Stimulated activated effector memory CD8-positive, alpha-beta T cell treated with anti-CD3 and anti-CD28 coated beads, Interleukin-12 subunit alpha, Interleukin-12 subunit beta, amount 100 ng/mL, for 72 hours (primary cell): ENCODE results near the gene PIK3C2G.
"Not testable (repeated sequence)": the region's sequence is repeated elsewhere in the genome, so short reads cannot be mapped to it uniquely, and the experiment has no call there.

ENCODE experiments used
- ATAC-seq: fragments of 150-1000 bp; cut with Tn5 transposase; 2 replicates; pipeline ENCODE4 v1.10.0; 2021
- DNase-seq, 2 donors: peaks; one replicate each; pipeline ENCODE4 v3.0.0; 2021 to 2022; ENCODE audit warnings: low spot score in 2 of 2
- H3K27ac Mint-ChIP-seq: one replicate; pipeline ENCODE4 v1.8.0; 2022; ENCODE audit warnings: mild to moderate bottlenecking, mixed read lengths
- H3K36me3 Mint-ChIP-seq: one replicate; pipeline ENCODE4 v1.8.0; 2022; ENCODE audit warnings: mild to moderate bottlenecking, mixed read lengths
- H3K4me1 Mint-ChIP-seq: one replicate; pipeline ENCODE4 v1.8.0; 2022; ENCODE audit warnings: mixed read lengths
- H3K4me3 Mint-ChIP-seq: one replicate; pipeline ENCODE4 v1.8.0; 2022; ENCODE audit warnings: mild to moderate bottlenecking, mixed read lengths
- H3K9me3 Mint-ChIP-seq: one replicate; pipeline ENCODE4 v1.8.0; 2022; ENCODE audit warnings: mixed read lengths

PIK3C2G gene

DNA sequence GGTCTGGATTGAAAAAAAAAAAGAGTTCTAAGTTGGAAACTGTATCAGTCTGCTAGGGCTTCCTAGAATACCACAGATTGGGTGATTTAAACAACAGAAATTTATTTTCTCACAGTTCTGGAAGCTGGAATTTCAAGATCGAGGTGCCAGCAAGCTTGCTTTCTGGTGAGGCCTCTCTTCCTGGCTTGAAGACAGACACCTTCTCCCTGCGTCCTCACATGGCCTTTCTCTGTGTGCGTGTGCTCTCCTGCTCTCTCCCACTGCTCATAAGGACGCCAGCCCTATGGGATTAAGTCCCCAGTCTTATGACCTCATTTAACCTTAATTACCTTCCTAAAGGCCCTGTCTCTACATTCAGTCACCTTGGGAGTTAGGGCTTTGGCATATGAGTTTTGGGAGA is 215.5 kb downstream of the PIK3C2G start:
- DNase-seq (no peak), ATAC-seq (no peak)
- Mint-ChIP-seq H3K4me1 (no peaks in the 10 kb centered on the region), H3K36me3 (no peaks in the 10 kb centered on the region), H3K9me3 (peaks cover 9% of the 10 kb centered on the region), H3K4me3 (no peak overlapping the region), H3K27ac (no peak overlapping the region)

DNA sequence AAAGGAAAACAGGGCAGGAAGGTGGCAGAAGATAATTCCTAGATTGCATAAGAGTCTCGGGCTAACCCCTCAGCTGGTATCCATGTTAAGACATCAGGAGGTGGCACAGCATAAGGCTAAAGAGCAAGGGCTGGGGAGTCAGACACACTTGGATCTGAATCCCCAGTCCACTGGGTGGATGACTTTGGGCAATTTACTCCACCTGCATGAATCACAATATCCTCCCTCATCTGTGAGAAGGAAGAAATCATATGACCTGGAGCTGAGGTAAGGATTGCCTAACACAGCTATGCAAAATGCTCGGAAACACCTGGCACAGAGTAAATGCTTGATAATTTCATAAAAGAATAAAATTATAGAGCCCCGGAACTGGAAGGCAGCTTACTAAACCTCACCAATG is 217.9 kb downstream of the PIK3C2G start:
- Mint-ChIP-seq H3K4me3 (no peak overlapping the region), H3K9me3 (peaks cover 9% of the 10 kb centered on the region), H3K27ac (no peak overlapping the region), H3K4me1 (no peaks in the 10 kb centered on the region), H3K36me3 (no peaks in the 10 kb centered on the region)
- ATAC-seq (no peak), DNase-seq (no peak)

DNA sequence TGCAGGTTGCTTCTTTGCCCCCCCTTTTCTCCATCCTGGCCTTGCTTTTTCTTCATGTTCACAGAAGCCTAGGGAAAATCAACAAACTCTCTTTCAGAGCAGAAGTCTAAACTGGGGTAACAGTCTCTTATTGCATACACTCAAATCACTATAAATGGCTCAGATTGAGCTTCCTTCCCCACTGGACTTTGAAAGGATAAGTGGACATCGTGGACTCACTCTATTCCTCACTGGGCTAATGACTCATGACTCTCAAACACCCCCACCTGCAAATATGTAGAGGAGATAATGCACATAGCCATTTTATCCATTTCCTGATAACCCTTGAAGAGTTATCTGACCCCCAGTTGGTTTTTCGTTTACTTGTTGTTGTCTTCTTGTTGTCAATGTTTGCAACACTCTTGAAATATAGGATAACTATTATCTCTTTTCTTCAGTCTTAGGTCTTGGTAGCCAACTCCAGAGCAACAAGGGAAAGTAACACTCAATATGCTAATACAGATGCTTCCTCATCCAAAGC is 221.3 kb downstream of the PIK3C2G start:
- no peak overlapping the region for H3K4me3 Mint-ChIP-seq
- ATAC-seq (no peak), DNase-seq (no peak)
- H3K9me3 Mint-ChIP-seq, result peaks cover 8% of the 10 kb centered on the region
- H3K27ac Mint-ChIP-seq, result no peak overlapping the region
- H3K36me3 Mint-ChIP-seq, result no peaks in the 10 kb centered on the region
- H3K4me1 Mint-ChIP-seq, result no peaks in the 10 kb centered on the region

DNA sequence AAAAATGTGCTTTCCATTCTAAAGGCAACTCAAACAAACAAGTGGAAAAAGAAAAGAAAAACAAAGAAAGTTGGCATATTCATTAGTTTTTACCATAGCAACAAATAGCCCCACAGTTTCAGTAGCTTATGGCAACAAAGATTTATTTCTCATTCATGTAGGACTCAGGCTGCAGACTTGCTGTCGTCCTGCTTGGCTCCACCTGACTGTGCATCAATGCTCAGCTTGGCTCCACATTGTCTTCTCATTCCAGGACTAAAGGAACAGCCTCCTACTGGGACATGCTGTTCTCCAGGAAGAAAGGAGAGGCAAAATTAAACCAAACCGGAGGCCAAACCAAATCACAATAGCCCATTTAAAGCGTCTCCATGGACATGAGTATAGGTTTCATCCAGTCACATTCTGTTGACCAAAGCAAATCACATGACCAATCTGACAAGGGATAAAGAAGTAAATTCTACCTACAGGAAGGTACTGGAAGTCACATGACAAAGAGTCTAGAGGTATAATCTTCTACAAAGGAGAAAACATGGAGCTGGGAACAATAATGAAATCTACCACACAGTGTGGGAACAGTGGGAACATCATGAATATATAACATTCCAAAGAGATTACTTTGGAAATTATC is 222.5 kb downstream of the PIK3C2G start:
- Mint-ChIP-seq H3K27ac (no peak overlapping the region), H3K4me1 (no peaks in the 10 kb centered on the region), H3K36me3 (no peaks in the 10 kb centered on the region), H3K9me3 (peaks cover 8% of the 10 kb centered on the region), H3K4me3 (no peak overlapping the region)
- no peak for DNase-seq
- no peak for ATAC-seq

DNA sequence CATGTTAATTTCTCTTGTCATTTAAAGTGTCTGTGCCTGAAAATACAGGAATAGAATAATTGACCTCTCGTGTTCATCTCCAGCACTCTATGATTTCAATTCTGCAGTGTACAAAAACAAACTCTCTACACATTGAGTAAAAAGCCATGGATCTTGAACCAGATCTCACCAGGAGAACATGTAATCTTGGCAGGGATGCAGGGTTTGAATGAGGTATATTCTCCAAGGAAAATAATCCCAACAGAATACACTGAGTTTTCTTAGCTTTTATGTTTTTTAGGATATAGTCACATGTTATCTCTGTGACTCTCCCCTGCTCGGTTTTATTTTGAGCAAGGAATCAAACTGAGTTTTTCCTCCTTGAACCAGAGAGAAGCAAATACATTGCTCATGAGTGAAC is 224.7 kb downstream of the PIK3C2G start:
- no peak for ATAC-seq
- H3K4me3 Mint-ChIP-seq, result no peak overlapping the region
- no peaks in the 10 kb centered on the region for H3K4me1 Mint-ChIP-seq
- peaks cover 7% of the 10 kb centered on the region for H3K9me3 Mint-ChIP-seq
- H3K36me3 Mint-ChIP-seq, result no peaks in the 10 kb centered on the region
- no peak for DNase-seq
- no peak overlapping the region for H3K27ac Mint-ChIP-seq

DNA sequence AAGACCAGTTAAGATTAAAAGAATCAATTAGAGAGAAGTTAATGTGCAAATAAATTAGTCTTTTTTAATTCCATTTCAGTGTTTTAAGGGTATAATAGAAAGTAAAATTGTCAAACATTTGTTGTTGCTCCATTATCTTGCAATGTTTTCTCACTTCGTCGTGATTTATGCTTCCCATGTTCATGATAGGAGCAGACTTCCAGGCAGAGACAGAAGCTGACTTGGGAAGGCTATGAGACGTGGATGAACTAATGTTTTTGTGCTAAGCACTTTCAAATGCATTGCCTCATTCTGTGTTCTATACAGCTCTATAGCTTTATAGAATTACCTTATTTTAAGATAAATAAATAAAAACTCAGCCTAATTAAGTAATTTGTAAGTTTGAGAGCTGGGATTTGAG is 226.2 kb downstream of the PIK3C2G start:
- no peak for DNase-seq
- no peak for ATAC-seq
- H3K4me3 Mint-ChIP-seq, result no peak overlapping the region
- H3K4me1 Mint-ChIP-seq, result no peaks in the 10 kb centered on the region
- H3K27ac Mint-ChIP-seq, result no peak overlapping the region
- H3K9me3 Mint-ChIP-seq, result peaks cover 7% of the 10 kb centered on the region
- no peaks in the 10 kb centered on the region for H3K36me3 Mint-ChIP-seq

DNA sequence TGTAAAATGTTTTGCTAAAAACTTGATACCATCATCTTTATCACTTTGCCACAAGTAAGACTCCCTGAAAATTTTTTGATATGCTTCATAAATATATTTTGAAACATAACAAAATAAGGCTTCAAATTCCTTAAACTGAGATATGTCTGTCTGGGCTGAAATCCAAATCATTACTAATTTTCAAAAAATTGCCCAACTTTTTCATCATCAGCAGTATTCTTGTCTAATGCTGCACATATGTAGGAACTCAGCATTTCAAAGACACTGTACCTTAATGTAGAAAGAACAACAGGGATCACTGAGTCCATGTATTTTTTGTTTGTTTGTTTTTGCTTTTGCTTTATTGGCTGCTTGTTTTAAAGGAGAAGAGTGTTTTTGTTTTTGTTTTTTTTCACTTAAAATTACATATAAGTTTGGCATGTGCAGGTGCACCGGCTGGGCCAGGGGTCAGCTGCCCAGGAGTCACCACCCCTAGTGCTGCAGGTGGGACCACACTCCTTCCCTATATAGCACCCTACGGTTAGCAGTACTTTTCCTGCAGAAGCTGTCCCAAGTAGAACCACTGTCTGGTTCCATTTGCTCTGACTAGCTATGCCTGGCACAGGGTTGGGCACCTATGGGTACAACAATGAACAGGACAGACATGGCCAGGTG is 231.2 kb downstream of the PIK3C2G start:
- Mint-ChIP-seq H3K27ac (no peak overlapping the region), H3K9me3 (peaks cover 5% of the 10 kb centered on the region), H3K4me1 (no peaks in the 10 kb centered on the region), H3K36me3 (no peaks in the 10 kb centered on the region), H3K4me3 (no peak overlapping the region)
- ATAC-seq, result no peak
- DNase-seq, result no peak

DNA sequence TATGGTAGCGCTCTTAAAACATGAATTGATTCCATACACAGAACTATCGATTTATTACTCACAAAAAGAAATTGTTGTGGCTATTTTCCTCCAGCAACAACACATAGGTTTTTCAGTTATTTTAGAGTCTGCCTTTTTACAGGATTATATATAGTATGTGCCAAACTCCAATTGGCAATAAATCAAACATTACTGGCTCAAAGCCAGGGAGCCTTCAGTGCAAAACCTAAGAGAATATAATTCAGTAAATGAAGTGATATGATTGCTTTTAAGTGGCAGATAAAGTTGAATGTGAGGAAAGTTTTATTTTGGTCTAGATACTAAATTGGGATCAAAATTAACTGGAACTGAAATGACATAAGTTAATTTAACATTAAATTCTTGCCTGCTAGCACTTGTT is 234.8 kb downstream of the PIK3C2G start:
- Mint-ChIP-seq H3K27ac (no peak overlapping the region), H3K4me1 (no peaks in the 10 kb centered on the region), H3K4me3 (no peak overlapping the region), H3K36me3 (no peaks in the 10 kb centered on the region), H3K9me3 (peaks cover 3% of the 10 kb centered on the region)
- ATAC-seq, result no peak
- no peak for DNase-seq

DNA sequence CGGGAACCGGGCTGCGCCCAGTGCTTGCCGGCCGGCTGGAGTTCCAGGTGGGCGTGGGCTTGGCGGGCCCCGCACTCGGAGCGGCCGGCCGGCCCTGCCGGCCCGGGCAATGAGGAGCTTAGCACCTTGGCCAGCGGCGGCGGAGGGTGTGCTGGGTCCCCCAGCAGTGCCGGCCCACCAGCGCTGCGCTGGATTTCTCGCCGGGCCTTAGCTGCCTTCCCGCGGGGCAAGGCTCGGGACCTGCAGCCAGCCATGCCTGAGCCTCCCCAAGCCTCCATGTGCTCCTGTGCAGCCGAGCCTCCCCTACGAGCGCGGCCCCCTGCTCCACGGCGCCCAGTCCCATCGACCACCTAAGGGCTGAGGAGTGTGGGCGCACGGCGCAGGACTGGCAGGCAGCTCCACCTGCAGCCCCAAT is 238.8 kb downstream of the PIK3C2G start:
- not testable (repeated sequence) for H3K36me3 Mint-ChIP-seq, H3K27ac Mint-ChIP-seq, H3K4me1 Mint-ChIP-seq, H3K4me3 Mint-ChIP-seq, DNase-seq, H3K9me3 Mint-ChIP-seq, ATAC-seq

DNA sequence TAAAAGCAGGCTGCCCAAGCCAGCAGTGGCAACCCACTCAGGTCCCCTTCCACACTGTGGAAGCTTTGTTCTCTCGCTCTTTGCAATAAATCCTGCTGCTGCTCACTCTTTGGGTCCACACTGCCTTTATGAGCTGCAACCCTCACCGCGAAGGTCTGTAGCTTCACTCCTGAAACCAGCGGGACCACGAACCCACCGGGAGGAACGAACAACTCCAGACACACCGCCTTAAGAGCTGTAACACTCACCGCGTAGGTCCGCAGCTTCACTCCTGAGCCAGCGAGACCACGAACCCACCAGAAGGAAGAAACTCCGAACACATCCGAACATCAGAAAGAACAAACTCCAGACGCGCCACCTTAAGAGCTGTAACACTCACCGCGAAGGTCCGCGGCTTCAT is 239.4 kb downstream of the PIK3C2G start:
- H3K4me1 Mint-ChIP-seq, H3K36me3 Mint-ChIP-seq: not testable (repeated sequence)

DNA sequence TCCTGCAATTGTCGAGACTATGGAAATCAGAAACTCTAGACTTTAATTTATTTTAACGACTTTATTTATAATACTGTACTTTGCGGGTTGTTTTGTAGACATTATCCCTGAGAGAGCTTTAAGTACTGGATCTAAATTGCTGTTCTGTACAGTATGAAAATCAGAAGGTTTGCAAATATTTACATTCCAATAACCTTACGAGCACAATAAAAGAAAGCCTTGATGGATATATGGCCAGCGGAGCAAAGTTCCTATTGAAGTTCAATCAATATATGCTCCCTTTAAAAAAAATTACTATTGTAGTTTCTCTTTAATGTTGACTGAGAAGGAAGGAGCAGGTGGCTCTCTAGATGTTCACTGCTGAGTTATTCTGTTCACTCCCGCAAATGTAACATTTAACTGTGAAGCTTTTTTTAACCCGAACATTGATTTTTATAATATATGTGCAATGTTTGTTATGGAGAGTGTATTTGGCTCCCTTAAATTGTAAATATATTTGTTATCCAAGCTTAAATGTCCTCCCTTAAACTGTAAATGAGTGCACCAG is 241.2 kb downstream of the PIK3C2G start:
- no peaks in the 10 kb centered on the region for H3K36me3 Mint-ChIP-seq
- no peaks in the 10 kb centered on the region for H3K4me1 Mint-ChIP-seq
- H3K27ac Mint-ChIP-seq, result no peak overlapping the region
- ATAC-seq, result no peak
- H3K9me3 Mint-ChIP-seq, result peaks cover 8% of the 10 kb centered on the region
- H3K4me3 Mint-ChIP-seq, result no peak overlapping the region
- DNase-seq, result no peak

More for the DNA sequence above, 239.4 kb downstream of the PIK3C2G start:
- H3K9me3 Mint-ChIP-seq, H3K27ac Mint-ChIP-seq, H3K4me3 Mint-ChIP-seq, DNase-seq, ATAC-seq: not testable (repeated sequence)

DNA sequence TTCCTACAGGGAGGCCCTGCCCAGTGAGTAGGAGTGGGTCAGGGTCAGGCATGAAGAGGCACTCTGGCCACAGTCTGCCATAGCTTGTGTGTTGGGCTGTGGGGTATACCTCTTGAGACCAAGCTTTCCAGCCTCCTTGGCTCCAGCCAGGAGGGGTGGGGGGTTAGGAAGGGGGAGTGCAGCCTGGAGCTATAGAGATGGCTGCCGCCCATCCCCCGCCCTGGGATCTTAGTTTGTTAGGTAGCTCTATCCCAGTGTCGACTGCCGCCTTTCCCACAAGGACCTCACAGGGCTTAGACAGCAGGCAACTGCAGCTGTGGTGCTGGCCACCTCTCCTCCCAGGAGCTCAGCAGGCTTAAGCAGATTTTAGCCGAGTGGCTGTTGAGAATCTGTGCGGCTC is 260.1 kb downstream of the PIK3C2G start:
- peaks cover 18% of the 10 kb centered on the region for H3K9me3 Mint-ChIP-seq
- H3K27ac Mint-ChIP-seq, result no peak overlapping the region
- no peaks in the 10 kb centered on the region for H3K4me1 Mint-ChIP-seq
- DNase-seq, result no peak
- no peaks in the 10 kb centered on the region for H3K36me3 Mint-ChIP-seq
- H3K4me3 Mint-ChIP-seq, result no peak overlapping the region
- no peak for ATAC-seq

DNA sequence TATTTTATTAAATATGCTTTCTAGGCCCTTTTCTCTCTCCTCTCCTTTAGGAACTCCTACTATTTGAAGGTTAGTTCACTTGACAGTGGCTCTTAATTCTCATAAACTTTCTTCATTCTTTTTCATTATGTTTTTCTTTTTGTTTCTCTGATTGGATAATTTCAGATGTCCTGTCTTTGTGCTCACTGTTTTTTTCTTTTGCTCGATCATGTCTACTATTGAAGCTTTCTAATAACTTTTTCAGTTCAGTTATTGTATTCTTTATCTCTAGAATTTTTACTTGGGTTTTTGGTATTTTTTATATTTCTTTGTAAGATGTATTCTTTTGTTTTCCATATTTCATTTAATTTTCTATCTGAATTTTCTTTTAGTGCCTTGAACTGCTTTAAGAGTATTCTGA is 261.5 kb downstream of the PIK3C2G start:
- Mint-ChIP-seq H3K27ac (no peak overlapping the region), H3K9me3 (peaks cover 17% of the 10 kb centered on the region), H3K4me3 (no peak overlapping the region), H3K4me1 (no peaks in the 10 kb centered on the region), H3K36me3 (no peaks in the 10 kb centered on the region)
- ATAC-seq, result no peak
- DNase-seq, result no peak

DNA sequence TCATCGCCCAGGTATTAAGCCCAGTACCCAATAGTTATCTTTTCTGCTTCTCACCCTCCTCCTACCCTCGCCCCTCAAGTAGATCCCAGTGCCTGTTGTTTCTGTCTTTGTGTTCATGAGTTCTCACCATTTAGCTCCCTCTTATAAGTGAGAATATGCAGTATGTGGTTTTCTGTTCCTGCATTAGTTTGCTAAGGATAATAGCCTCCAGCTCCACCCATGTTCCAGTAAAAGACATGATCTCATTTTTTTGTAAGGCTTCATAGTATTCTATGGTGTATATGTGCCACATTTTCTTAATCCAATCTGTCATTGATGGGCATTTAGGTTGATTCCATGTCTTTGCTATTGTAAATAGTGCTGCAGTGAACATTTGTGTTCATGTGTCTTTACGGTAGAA is 281.2 kb downstream of the PIK3C2G start:
- H3K36me3 Mint-ChIP-seq, H3K4me3 Mint-ChIP-seq, H3K9me3 Mint-ChIP-seq, H3K4me1 Mint-ChIP-seq, DNase-seq, ATAC-seq, H3K27ac Mint-ChIP-seq: not testable (repeated sequence)

DNA sequence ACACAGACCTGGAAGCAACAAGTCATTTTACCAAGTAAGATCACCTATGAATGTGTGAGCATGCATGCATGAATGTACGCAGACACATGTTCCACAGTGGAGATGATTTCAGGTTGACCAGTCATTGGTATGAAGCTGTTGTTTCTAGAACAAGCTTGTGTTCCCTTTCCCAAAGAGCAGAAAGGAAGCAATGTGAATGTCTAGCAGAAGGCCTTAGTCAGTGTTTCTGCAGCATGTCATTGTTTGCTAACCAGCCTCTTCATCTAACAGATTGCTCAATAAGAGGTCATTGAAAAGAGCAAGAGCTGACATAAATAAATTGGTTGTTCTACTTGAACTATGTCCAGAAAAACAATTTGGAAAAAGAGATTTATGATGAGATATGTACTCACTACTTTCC is 285.1 kb downstream of the PIK3C2G start:
- H3K4me1 Mint-ChIP-seq, result no peaks in the 10 kb centered on the region
- ATAC-seq, result no peak
- peaks cover 7% of the 10 kb centered on the region for H3K9me3 Mint-ChIP-seq
- no peak for DNase-seq
- no peak overlapping the region for H3K27ac Mint-ChIP-seq
- no peaks in the 10 kb centered on the region for H3K36me3 Mint-ChIP-seq
- no peak overlapping the region for H3K4me3 Mint-ChIP-seq

DNA sequence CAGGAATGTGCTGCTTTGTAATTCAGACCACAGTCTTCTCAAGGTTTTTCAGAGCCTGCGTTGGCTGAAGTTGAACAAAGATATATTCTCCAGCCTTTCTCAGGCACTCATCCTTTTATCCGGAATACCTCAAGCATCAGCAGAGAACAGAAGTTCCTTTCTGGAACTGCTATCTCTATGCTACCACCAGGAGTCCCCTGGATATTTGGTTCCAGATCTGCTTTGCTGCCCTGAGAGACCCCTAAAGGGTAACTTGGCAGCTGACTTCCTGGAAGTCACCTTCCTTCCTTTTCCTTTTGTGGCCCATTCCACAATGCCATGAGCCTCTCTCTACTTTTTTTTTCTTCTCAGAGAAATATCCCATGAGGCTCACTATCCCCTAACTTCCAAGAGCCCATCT is 288.3 kb downstream of the PIK3C2G start:
- DNase-seq, result no peak
- Mint-ChIP-seq H3K36me3 (no peaks in the 10 kb centered on the region), H3K4me3 (no peak overlapping the region), H3K27ac (no peak overlapping the region), H3K4me1 (no peaks in the 10 kb centered on the region), H3K9me3 (peaks cover 4% of the 10 kb centered on the region)
- ATAC-seq, result no peak
